Bone marrow (tissue), 2 donors: ENCODE results near the gene CAMSAP1.
A peak's percentile ranks its signal among the peaks of the same experiment; 100 is the strongest.

Experiments used
- DNase-seq, 2 donors: peaks; one replicate each; lab custom pipeline; 2025; lab: John Stamatoyannopoulos, UW

CAMSAP1 gene

DNA sequence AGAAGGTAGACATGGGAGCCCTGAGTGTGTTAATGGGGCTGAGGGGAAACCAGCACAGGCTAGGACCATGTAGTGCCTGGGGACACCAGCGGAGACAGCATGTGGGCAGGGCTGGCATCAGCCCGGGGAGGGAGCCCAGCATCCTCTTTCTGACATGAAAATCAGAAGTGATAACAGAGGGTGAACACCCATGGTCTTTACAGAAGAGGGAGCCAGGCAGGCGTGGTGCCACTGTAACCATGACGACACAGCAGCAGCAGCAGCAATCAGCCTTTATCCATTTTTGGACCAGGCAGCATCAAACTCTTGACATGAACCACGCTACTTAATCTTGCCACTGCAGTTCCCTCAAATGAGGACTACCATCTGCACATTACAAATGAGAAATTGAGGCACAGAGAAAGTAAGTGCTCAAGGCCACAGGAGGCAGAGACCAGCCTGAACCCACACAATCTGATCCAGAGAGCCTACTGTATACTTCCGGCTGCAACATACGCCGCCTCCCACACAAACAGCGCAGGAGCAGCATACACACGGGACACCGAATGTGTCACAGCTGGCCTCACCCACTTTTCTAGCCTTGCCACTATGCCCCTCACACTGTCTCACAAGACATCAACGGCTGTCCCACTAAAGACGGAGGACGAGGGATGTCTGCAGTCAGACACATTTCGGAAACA, 23.8 kb downstream of the CAMSAP1 start:
- DNase-seq = no peak

DNA sequence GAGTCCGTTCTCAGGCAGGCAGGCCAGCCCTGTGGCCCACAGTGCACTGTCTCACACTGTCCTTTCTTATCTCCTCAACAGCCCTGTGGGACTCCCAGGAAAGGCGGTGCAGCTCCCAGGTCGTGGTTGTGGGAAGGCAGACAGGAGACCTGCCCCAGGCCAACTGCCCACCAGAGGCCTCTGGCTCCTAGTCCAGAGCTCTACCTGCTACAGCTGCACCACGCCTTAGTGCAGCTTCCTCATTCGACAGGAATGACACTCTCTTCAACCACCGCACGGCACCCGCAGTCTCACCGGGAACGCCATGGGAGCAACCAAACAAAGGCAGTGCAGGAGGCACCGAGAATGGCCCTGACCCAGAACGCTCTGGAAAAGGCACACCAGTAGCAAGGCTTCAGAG, 25.3 kb downstream of the CAMSAP1 start:
- no peak for DNase-seq

DNA sequence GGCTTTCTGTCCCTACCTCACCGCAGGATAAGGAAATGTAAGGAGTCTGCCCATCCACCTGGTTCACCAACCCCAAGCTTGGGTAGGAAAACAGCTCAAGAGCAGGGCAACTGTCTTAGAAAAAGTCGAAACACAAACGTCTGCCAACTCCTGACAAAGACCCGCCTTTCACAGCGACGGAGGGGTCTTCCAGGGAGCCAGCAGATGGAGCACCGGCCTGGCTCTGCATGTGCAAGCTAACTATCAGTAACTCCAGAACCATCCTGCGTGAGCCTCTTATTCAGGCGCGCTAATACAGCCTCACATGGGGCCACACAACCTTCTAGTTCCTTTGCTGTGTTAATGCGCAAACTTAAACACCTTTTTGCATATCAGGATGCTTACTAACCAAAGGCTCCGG, 26.9 kb downstream of the CAMSAP1 start:
- DNase-seq = no peak

DNA sequence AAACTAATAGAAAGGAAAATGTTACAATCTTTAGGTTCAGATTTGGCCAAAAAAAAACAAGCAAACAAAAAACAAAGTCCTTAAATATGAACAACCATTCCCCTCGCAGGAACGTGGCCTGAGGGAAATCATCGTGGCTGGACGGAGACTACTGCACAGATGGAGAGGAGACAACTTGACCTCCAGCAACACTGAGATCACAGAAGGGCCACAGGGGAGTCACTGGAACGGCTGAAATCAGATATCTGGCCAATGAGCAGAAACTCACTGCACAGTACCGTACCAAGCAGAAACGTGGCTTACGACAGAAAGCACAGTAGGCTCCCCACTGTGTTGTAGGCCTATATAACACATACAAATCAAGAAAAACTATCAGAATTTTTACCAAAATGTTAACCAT, 27.7 kb downstream of the CAMSAP1 start:
- DNase-seq = no peak

DNA sequence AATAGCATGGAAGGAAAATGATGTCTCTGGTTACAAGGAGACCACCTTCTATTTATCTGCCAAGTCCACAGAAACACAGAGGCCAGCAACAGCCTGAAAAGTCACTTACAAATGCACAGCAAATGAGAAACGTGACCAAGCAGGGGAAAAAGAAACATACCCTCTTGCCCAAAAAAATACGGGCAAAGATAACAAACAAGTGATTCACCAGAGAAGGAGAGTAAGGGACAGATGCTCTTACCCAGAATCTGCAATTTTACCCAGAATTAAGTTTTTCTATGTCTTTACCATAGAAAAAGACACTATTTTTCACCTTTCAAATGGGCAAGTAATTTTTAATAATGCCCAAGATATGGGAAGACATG, 28.1 kb downstream of the CAMSAP1 start:
- no peak for DNase-seq

DNA sequence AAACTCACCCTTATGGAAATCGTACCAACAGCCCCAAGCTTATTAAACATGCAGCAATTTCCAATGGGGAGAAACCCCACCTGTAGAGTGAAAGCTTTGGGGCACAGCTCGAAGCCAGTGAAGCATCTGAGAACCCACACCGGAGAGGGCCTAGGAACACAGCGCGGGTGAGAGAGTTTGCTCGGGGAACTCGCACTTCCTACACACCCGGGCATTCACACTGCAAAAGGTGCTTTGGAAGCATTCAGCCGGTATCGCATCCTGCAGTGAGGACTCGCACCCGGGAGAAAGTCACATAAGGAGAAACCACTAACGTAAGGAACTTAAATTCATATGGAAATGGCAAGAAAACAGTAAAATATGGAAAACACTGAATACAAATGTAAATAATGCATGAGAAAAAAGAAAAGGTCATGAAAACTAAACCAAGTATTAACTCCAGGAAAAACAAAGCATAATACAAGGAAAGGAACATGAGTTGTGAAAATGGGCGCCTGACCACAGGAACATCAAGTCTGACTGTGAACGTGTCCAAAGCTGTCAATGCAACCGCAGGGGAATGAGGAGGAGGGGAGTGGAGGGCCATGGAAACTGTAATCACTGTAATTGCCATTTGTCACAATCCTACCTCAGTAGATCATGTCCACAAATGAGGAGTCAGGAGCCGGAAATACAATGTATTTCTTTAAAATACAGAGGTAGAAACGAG, 28.7 kb downstream of the CAMSAP1 start:
- no peak for DNase-seq

DNA sequence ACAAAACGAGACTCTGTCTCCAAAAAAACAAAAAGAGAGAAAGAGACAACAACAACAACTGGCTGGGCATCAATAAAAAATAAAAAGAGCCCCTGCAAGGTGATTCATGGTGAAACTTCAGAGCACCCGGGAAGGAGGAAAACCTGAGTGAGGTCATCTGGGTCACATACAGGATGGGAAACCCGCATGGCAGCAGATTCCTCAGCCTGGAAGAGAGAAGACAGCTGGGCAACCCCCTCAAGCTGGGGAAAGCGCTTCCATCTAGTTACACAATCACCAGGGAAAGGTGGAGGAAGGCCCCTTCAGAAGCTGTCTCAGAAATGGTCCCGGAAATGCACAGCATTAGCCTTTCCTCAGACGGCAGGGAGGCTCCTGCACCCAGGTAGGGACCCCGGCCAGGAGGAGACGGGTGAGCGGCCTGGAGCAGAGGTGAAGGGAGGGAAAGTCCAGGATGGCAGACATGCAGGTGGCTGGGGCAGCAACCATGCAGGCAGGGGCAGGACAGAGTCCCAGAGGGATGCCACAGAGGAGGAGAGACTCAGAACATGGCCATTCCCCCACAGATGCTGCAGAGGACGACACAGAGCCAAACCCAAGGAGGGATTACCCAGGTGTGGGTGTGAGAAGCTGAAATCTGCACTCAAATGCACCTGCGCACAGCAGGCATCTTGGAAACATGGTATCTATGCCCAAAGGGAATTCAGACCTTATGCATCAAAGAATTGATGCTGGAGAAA, 29.4 kb downstream of the CAMSAP1 start:
- no peak for DNase-seq

DNA sequence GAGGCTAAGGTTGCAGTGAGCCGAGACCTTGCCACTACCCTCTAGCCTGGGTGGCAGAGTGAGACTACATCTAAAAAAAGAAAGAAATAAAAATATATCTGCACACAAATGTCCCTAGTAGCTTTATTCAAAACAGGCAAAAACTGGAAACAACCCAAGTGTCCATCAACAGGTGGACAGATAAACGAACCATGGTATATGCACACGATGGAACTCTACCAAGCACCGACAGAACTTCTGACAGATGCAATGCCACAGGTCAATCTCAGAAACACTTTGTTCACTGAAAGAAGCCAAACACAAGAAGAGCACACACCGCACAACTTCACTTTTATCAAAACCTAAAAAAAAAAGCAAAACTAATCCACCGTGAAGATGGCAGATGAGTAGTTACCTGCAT, 30.4 kb downstream of the CAMSAP1 start:
- DNase-seq = no peak

DNA sequence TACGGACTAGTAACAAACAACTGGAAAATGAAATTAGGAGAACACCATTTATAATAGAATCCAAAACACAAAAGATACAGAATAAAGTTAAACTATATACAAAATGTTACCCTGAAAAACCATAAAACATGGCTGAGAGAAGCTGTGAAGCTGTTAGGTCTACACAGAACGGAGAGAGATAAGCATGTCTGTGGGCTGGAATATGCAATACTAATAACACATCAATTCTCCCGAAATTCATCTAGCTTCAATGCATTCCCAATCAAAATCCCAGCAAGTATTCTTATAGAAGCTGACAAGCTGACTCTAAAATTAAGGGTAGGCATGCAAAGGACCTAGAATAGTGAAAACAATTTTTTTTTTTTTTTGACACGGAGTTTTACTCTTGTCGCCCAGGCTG, 32.5 kb downstream of the CAMSAP1 start:
- no peak for DNase-seq

DNA sequence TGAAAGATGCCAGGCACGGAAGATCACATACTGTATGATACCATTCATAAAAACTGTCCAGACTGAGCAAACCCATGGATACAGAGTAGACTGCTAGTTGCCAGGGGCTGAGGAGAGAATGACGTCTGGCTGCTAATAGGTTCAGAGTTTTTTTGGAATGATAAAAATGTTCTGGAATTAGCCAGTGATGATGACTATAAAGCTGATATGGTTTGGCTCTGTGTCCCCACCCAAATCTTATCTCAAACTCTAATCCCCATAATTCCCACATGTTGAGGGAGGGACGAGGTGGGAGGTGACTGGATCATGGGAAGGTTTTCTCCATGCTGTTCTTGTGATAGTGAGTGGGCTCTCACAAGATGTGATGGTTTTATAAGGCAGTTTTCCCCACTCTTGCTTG, 37.4 kb downstream of the CAMSAP1 start:
- no peak for DNase-seq

DNA sequence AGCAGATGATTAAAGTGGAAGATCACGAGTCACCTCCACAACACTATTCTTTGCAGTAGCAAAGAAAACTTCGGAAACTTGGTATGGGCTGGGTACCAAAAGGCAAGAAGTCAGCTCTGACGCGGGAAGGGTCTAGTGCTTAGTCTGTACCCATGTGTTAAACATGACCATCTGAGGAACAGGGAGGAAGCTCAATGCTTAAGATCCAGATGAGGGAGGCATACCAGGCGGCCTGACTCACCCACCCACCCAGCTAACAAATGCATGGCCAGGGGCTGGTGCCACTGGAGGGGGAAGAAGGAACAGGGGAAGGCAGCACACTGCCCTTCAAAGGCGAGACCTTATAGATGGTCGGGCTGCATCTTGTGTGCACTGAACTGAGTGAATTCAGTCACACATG, 41.8 kb downstream of the CAMSAP1 start:
- no peak for DNase-seq

DNA sequence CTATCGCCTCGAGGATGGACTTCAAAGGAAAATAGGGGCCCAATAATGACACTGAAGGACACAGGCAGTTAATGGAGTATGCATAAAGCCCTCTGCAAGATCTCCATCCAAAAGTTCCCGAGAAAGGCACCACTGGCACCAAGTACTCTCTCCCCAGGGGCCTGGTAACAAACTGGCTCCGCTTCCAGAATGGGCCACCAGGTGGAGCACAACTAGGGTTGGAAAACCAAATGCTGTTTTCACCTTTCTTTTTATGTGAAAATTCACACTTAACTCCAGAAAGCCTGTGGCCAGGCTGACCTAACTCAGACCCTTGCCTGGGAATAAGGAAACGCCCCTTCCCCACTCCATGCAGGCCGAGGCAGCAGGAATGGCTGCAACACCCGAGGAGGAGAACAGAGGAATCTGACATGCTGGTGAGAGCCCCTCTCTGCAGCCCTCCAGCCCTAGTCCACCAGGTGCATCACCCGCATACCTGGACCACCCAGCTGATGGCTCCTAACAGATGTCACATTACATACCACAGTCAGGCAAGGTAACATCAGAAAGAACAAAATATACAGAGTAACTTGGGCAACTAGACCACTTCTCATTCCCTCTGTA, 42.8 kb downstream of the CAMSAP1 start:
- DNase-seq = peak; percentile 22 to 30

DNA sequence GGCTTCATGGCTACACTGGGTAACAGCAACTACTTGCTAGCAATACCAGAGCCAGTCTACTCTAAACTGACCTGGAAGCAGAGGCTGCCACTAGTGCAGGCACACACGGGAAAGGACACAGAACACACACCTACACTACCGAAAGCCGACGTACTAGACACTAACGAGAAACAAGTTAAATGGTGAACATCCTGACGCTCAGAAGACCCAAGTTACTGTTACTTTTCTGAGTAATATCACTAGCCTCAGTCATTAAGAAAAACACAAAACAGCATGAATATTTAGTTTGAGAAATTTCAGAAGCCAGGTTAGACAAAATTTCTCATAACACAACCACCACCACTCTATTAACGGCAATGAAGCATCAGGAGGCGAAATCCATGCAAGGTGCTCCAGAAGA, 44.5 kb downstream of the CAMSAP1 start:
- no peak for DNase-seq

DNA sequence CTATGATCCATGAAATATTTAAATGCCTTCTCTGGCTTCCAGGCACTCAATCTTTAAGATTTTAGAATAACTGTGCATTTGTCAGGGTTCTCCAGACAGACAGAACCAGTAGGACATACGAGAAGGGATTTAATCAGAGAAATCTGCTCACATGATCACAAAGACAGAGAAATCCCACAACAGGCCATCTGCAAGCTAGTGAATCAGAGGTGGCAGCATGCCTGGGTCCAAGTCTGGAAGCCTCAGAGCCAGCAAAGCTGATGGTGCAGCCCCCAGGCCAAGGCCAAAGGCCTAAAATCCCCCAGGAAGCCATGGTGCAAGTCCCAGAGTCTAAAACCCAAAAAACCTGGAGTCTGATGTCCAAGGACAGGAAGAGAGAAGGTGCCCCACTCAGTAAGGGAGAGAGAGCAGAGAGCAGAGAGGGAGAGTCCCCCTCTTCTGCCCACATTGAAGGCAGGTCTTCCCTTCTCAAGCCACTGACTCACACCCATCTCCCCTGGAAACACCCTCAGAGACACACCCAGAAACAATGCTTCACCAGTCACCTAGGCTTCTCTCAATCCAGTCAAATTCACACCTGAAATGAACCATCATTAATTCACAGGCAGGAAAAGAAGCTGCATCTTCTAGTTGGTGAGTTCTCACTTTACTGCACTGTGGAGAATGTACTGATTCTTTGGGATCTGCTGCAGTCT, 48.7 kb downstream of the CAMSAP1 start:
- no peak for DNase-seq

DNA sequence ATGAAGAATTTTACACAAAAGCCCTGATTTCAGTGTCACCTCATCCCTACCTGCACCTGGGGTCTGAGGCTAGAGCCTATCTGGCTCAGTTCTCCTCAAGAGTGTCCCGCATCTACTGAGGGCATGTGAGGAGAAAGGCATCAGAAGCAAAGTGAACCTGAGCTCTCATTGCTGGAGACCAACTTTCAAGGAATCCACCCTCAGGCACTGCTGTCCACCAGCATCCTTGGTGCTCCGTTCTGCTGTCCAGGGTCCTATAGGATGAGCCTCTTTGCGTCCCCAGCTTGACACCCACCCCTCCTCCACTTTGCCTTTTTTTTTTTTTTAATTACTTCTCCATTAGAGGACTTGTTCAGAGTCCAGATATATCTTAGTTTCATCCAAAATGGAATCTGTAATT, 49.5 kb downstream of the CAMSAP1 start:
- no peak for DNase-seq

DNA sequence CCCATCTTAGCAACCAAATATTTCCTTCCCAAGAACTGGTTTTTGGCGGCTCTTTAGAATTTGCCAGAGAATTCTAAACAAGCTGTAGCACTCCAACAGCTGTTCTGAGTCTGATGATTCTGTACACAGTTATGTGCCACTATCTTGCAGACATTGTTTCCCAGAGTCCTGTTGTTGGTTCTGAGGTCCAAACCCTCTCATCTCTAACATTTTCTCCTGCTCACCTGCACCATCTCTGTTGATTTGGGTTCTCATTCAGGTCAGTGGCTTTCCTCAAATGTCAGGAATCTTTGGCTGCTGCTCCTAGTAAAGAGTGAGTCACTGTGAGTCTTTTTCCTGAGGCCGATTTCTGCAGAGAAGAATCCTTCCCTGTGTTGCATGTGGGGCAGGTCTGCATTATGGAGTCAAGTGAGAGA, 50.0 kb downstream of the CAMSAP1 start:
- DNase-seq = no peak

DNA sequence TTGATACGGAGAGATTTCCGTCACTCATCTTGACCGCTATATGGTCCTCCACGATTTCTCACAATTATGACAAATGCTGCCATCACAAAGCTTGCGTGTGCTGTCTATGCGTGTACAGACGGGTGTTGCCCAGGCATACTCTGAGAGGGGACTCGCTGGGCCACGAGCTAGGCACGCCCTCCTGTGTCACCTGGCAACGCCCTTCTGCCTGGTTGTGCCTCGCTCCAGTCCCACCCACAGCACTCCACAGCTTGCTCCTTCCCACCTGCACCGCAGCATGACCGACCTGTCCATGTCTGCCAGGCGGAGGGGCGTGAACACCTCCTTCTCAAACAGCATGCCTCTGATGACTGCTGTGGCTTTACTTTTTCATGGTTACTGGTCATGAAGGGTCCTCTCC, 55.6 kb downstream of the CAMSAP1 start:
- no peak for DNase-seq

DNA sequence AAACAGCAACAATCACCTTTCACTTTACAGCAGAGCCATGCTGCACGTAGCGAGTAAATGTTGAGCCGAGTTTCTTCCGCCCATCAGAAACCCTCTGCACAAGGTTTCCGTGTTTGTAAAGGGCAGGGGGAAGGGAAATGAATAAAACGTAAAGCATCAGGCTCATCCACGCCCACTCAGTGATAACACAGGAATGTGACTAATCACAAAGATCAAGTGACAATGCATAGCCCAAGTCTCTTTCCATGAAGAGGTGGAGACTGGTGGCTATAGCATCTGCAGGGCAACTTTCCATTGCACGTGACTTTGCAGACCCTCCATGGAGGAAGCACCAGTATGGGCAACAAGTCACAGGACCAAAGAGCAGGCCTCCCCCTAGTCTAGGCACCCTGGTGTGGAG, 56.6 kb downstream of the CAMSAP1 start:
- no peak for DNase-seq

DNA sequence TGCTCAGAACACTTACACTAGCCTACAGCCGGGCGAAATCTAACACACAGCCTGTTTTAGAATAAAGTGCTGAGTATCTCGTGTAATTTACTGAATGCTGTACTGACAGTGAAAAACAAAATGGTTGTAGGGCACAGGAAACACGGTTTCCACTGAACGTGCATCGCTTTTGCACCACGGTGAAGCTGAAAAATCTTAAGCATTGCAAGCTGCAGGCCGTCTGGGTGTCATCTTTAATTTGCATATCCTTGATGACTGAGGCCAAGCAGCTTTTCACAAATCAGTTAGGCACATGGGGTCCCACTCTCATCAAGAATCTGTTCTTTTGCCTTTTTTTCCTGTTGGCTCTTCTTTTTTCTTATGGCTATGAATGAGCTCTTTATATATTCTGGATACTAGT, 58.2 kb downstream of the CAMSAP1 start:
- no peak for DNase-seq

DNA sequence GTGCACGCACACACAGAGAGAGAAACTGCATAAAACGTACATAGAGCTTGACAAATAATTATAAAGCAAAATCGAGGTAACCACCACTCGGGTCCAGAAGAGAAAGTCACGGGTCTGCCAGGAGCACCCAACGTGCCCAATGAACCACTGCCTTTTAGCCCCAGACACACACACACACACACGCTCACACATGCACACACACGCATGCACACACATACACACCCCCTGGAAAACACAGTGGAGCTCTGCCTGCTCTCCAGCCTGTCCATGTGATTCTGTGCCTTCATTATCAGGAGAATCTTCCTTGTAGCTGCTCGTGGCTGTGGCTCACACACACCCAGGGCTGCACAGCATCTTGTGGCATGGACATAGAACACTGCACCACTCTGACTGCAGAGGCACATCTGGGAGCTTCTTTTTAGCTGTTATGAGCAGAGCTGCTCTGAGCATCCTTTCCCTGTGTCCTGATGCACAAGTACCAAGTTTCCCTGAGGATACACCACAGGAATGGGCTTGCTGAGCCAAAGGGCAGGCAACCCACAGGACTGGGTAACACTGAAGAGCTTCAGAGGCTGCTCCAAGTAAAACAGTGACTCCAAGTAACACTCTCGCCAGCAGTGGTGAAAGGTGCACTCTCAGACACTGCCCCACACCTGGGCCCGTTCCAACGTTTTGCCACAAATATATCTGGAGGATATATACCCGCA, 58.9 kb downstream of the CAMSAP1 start:
- DNase-seq = no peak

DNA sequence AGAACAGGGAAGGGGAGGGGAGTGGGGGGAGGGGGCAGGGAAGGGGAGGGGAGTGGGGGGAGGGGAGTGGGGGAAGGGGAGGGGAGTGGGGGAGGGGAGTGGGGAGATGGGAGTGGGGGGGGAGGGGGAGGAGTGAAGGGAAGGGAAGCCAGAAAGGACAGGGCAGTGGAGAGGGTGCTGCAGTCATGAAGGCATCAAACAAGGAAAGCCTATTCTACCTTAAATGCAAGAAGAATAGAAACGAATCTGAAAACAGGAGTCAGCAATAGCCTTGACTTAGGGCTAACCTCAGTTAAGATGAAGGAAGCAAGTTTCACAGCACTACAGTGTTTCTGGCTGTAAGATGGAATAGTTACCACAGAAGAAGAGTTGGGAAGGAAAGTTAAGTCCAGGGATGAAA, 59.5 kb downstream of the CAMSAP1 start:
- DNase-seq = no peak

DNA sequence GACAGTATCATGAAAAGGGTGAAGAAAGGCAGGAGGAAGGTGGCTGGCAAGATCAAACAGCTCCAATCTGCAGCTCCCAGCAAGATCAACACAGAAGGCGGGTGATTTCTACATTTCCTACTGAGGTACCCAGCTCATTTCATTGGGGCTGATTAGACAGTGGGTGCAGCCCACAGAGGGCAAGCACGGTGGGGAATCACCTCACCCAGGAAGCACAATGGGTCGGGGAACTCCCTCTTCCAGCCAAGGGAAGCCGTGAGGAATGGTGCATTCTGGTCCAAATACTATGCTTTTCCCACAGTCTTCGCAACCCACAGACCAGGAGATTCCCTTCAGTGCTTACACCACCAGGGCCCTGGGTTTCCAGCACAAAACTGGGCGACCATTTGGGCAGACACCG, 66.8 kb downstream of the CAMSAP1 start:
- no peak for DNase-seq
